T-helper 17 cell (primary cell): Measurements from ENCODE around the gene COX7A2. TPM values are rescaled to one million over a fixed set of nuclear protein-coding genes. Genes with fewer than 3 reads are reported as not detected.

ENCODE experiments used
- ATAC-seq: fragments of 150-1000 bp; cut with Tn5 transposase; 2 replicates; pipeline ENCODE4 v1.10.0; 2021; ENCODE audit warnings: mild to moderate bottlenecking, moderate library complexity
- DNase-seq, 3 donors: peaks; one replicate each; pipeline versions ENCODE4 v3.0.0 to v3.0.0-alpha.2; 2020 to 2021
- H3K9me3 ChIP-seq: one replicate; pipeline ENCODE4 v1.7.0; 2013; ENCODE audit warnings: low read length, mild to moderate bottlenecking; ENCODE audit not compliant: control insufficient read depth, poor library complexity, severe bottlenecking
- H3K27ac Mint-ChIP-seq: one replicate; pipeline ENCODE4 v1.8.0; 2022; ENCODE audit warnings: mild to moderate bottlenecking, moderate library complexity, mixed read lengths
- H3K27me3 Mint-ChIP-seq: one replicate; pipeline ENCODE4 v1.8.0; 2022; ENCODE audit warnings: mixed read lengths
- H3K36me3 Mint-ChIP-seq: one replicate; pipeline ENCODE4 v1.8.0; 2022; ENCODE audit warnings: low read depth, mixed read lengths
- H3K4me1 Mint-ChIP-seq: one replicate; pipeline ENCODE4 v1.8.0; 2022; ENCODE audit warnings: mild to moderate bottlenecking, mixed read lengths
- H3K4me3 Mint-ChIP-seq: one replicate; pipeline ENCODE4 v1.8.0; 2022; ENCODE audit warnings: mild to moderate bottlenecking, moderate library complexity, mixed read lengths
- total RNA-seq, 4 donors: library from RNA in 2 of 4; stranded (reverse) in 2 of 4; gene quantifications; one replicate each; pipeline ENCODE4 v1.2.3 and lab custom pipeline; 2022 to 2026

The COX7A2 gene
- total RNA-seq, 2 donors from 2014 or later: 189 to 214 TPM

GRCh38 chr6:75281653-75282052 is 38.1 kb upstream of the COX7A2 start:
- peaks cover 29% of the 10 kb centered on the region for H3K4me1 Mint-ChIP-seq
- peaks cover 4% of the 10 kb centered on the region for H3K36me3 Mint-ChIP-seq
- H3K9me3 ChIP-seq: no peaks in the 10 kb centered on the region
- H3K4me3 Mint-ChIP-seq: no peak overlapping the region
- H3K27ac Mint-ChIP-seq: peak overlapping the region; percentile 60
- DNase-seq (no peak), ATAC-seq (no peak)
- H3K27me3 Mint-ChIP-seq: no peaks in the 10 kb centered on the region

GRCh38 chr6:75280131-75280855 is 36.7 kb upstream of the COX7A2 start:
- DNase-seq (no peak), ATAC-seq (no peak)
- H3K4me1 Mint-ChIP-seq: peaks cover 38% of the 10 kb centered on the region
- H3K9me3 ChIP-seq: no peaks in the 10 kb centered on the region
- H3K27ac Mint-ChIP-seq: peak overlapping the region; percentile 49
- H3K4me3 Mint-ChIP-seq: no peak overlapping the region
- H3K36me3 Mint-ChIP-seq: peaks cover 4% of the 10 kb centered on the region
- H3K27me3 Mint-ChIP-seq: no peaks in the 10 kb centered on the region

- Mint-ChIP-seq H3K36me3 (peaks cover 6% of the 10 kb centered on the region), H3K4me1 (peaks cover 43% of the 10 kb centered on the region), H3K27ac (peak overlapping the region; percentile 81), H3K27me3 (no peaks in the 10 kb centered on the region), H3K4me3 (no peak overlapping the region)
- H3K9me3 ChIP-seq: no peaks in the 10 kb centered on the region
- ATAC-seq (no peak), DNase-seq (no peak)
Measured at GRCh38 chr6:75279418-75279817, 35.8 kb upstream of the COX7A2 start.

GRCh38 chr6:75278474-75279077 is 35.0 kb upstream of the COX7A2 start:
- no peaks in the 10 kb centered on the region for H3K9me3 ChIP-seq
- no peaks in the 10 kb centered on the region for H3K27me3 Mint-ChIP-seq
- H3K4me1 Mint-ChIP-seq: peaks cover 51% of the 10 kb centered on the region
- DNase-seq (no peak), ATAC-seq (no peak)
- H3K27ac Mint-ChIP-seq: peak overlapping the region; percentile 81
- H3K4me3 Mint-ChIP-seq: no peak overlapping the region
- H3K36me3 Mint-ChIP-seq: peaks cover 6% of the 10 kb centered on the region

- Mint-ChIP-seq H3K4me1 (peaks cover 70% of the 10 kb centered on the region), H3K27me3 (no peaks in the 10 kb centered on the region), H3K36me3 (peaks cover 12% of the 10 kb centered on the region), H3K4me3 (no peak overlapping the region), H3K27ac (no peak overlapping the region)
- H3K9me3 ChIP-seq: no peaks in the 10 kb centered on the region
- no peak for DNase-seq
- no peak for ATAC-seq
Measured at GRCh38 chr6:75275067-75275466, 31.5 kb upstream of the COX7A2 start.

GRCh38 chr6:75273009-75273408 is 29.4 kb upstream of the COX7A2 start:
- no peaks in the 10 kb centered on the region for H3K9me3 ChIP-seq
- ATAC-seq (no peak), DNase-seq (no peak)
- peaks cover 63% of the 10 kb centered on the region for H3K4me1 Mint-ChIP-seq
- H3K4me3 Mint-ChIP-seq: no peak overlapping the region
- no peaks in the 10 kb centered on the region for H3K27me3 Mint-ChIP-seq
- H3K27ac Mint-ChIP-seq: no peak overlapping the region
- peaks cover 12% of the 10 kb centered on the region for H3K36me3 Mint-ChIP-seq

GRCh38 chr6:75272145-75272840 is 28.7 kb upstream of the COX7A2 start:
- Mint-ChIP-seq H3K27ac (peak overlapping the region; percentile 81), H3K4me1 (peaks cover 62% of the 10 kb centered on the region), H3K4me3 (no peak overlapping the region), H3K36me3 (peaks cover 12% of the 10 kb centered on the region), H3K27me3 (no peaks in the 10 kb centered on the region)
- no peaks in the 10 kb centered on the region for H3K9me3 ChIP-seq
- no peak for DNase-seq
- ATAC-seq: no peak

GRCh38 chr6:75268988-75269354 is 25.4 kb upstream of the COX7A2 start:
- Mint-ChIP-seq H3K4me1 (peaks cover 37% of the 10 kb centered on the region), H3K27ac (peak overlapping the region; percentile 41), H3K4me3 (no peak overlapping the region), H3K27me3 (no peaks in the 10 kb centered on the region), H3K36me3 (peaks cover 5% of the 10 kb centered on the region)
- no peak for DNase-seq
- ATAC-seq: no peak
- H3K9me3 ChIP-seq: no peaks in the 10 kb centered on the region

GRCh38 chr6:75268121-75268987 is 24.8 kb upstream of the COX7A2 start:
- H3K36me3 Mint-ChIP-seq: peaks cover 5% of the 10 kb centered on the region
- DNase-seq (no peak), ATAC-seq (no peak)
- no peak overlapping the region for H3K4me3 Mint-ChIP-seq
- no peaks in the 10 kb centered on the region for H3K27me3 Mint-ChIP-seq
- no peaks in the 10 kb centered on the region for H3K9me3 ChIP-seq
- H3K4me1 Mint-ChIP-seq: peaks cover 34% of the 10 kb centered on the region
- peak overlapping the region; percentile 41 for H3K27ac Mint-ChIP-seq

GRCh38 chr6:75267461-75267860 is 23.9 kb upstream of the COX7A2 start:
- no peaks in the 10 kb centered on the region for H3K9me3 ChIP-seq
- H3K27ac Mint-ChIP-seq: no peak overlapping the region
- no peak overlapping the region for H3K4me3 Mint-ChIP-seq
- ATAC-seq (no peak), DNase-seq (no peak)
- no peaks in the 10 kb centered on the region for H3K27me3 Mint-ChIP-seq
- peaks cover 35% of the 10 kb centered on the region for H3K4me1 Mint-ChIP-seq
- H3K36me3 Mint-ChIP-seq: peaks cover 6% of the 10 kb centered on the region

GRCh38 chr6:75266716-75267291 is 23.2 kb upstream of the COX7A2 start:
- Mint-ChIP-seq H3K4me1 (peaks cover 30% of the 10 kb centered on the region), H3K36me3 (peaks cover 6% of the 10 kb centered on the region), H3K4me3 (no peak overlapping the region), H3K27ac (no peak overlapping the region), H3K27me3 (no peaks in the 10 kb centered on the region)
- no peaks in the 10 kb centered on the region for H3K9me3 ChIP-seq
- ATAC-seq: peak; percentile 84
- no peak for DNase-seq

GRCh38 chr6:75263401-75263750 is 19.8 kb upstream of the COX7A2 start:
- DNase-seq (no peak), ATAC-seq (no peak)
- no peak overlapping the region for H3K4me3 Mint-ChIP-seq
- no peaks in the 10 kb centered on the region for H3K9me3 ChIP-seq
- H3K27ac Mint-ChIP-seq: peak overlapping the region; percentile 74
- no peaks in the 10 kb centered on the region for H3K27me3 Mint-ChIP-seq
- H3K4me1 Mint-ChIP-seq: peaks cover 10% of the 10 kb centered on the region
- peaks cover 4% of the 10 kb centered on the region for H3K36me3 Mint-ChIP-seq
